PFSK-1 (cell line): ENCODE measurements around the gene PPP1CB.

ENCODE experiments used
- FOXP2 ChIP-seq: optimal IDR thresholded peaks from 2 replicates; pipeline ENCODE3; 2011; ENCODE audit warnings: borderline replicate concordance, control low read depth, inconsistent platforms; ENCODE audit not compliant: insufficient read depth; ENCODE audit errors: extremely low read length, extremely low read depth
- POLR2AphosphoS5 ChIP-seq: IDR thresholded peaks from 2 replicates; pipeline ENCODE4 v1.6.1; 2012; ENCODE audit warnings: low read depth, mild to moderate bottlenecking, control low read depth, low read length, moderate library complexity
- REST ChIP-seq, 2 experiments: IDR thresholded peaks; 2 replicates each; pipeline versions ENCODE4 v1.6.1 to v1.8.0; 2011 to 2012; ENCODE audit warnings: low read depth in 2 of 2, low read length in 2 of 2, control low read depth in 1 of 2, inconsistent platforms in 1 of 2, mild to moderate bottlenecking in 1 of 2, moderate library complexity in 1 of 2; ENCODE audit not compliant: insufficient read depth in 1 of 2
- SIN3A ChIP-seq: IDR thresholded peaks from 2 replicates; pipeline ENCODE4 v1.6.1; 2012; ENCODE audit warnings: mild to moderate bottlenecking, low read length, moderate library complexity, borderline replicate concordance; ENCODE audit not compliant: insufficient read depth
- TAF1 ChIP-seq: IDR thresholded peaks from 2 replicates; pipeline ENCODE4 v1.6.1; 2012; ENCODE audit warnings: low read length, control low read depth, borderline replicate concordance; ENCODE audit not compliant: insufficient read depth

The PPP1CB gene

GRCh38 chr2:28746429-28747111 is 5.1 kb upstream of the PPP1CB start:
- TF ChIP-seq REST (IDR thresholded peaks at IDR 0.05; ENCODE audit: insufficient read depth in 1 of 2, low read depth in 2 of 2, low read length in 2 of 2) = no peak
- TF ChIP-seq SIN3A = no peak

GRCh38 chr2:28747714-28748113 is 3.9 kb upstream of the PPP1CB start:
- TF ChIP-seq TAF1 (no peak), REST (IDR thresholded peaks at IDR 0.05; ENCODE audit: insufficient read depth in 1 of 2, low read depth in 2 of 2, low read length in 2 of 2) (no peak), SIN3A (no peak), FOXP2 (no peak), POLR2AphosphoS5 (no peak)

- TF ChIP-seq TAF1 (no peak), POLR2AphosphoS5 (no peak), REST (IDR thresholded peaks at IDR 0.05; ENCODE audit: insufficient read depth in 1 of 2, low read depth in 2 of 2, low read length in 2 of 2) (no peak), SIN3A (no peak), FOXP2 (no peak)
Measured at GRCh38 chr2:28748176-28748575, 3.5 kb upstream of the PPP1CB start.

- TF ChIP-seq SIN3A (no peak), POLR2AphosphoS5 (no peak), REST (IDR thresholded peaks at IDR 0.05; ENCODE audit: insufficient read depth in 1 of 2, low read depth in 2 of 2, low read length in 2 of 2) (no peak), TAF1 (no peak), FOXP2 (no peak)
Measured at GRCh38 chr2:28748941-28749340, 2.7 kb upstream of the PPP1CB start.

GRCh38 chr2:28749526-28749925 is 2.1 kb upstream of the PPP1CB start:
- no peak for TF ChIP-seq SIN3A
- TF ChIP-seq TAF1 = no peak
- no peak for TF ChIP-seq FOXP2
- TF ChIP-seq REST (IDR thresholded peaks at IDR 0.05; ENCODE audit: insufficient read depth in 1 of 2, low read depth in 2 of 2, low read length in 2 of 2) = no peak
- TF ChIP-seq POLR2AphosphoS5 = no peak
